RWPE2 (cell line): Measurements from ENCODE around the gene ZC3H12A.

ENCODE experiments used
- ATAC-seq: fragments of 200-7000 bp; cut with Tn5 transposase; 3 replicates; pipeline ENCODE4 v1.9.1; 2021; ENCODE audit warnings: low read depth
- DNase-seq: peaks from one replicate; pipeline ENCODE4 v3.0.0-alpha.2; 2020; ENCODE audit warnings: low spot score
- H3K27ac ChIP-seq: fragments of 450-650 bp; 2 replicates; pipeline ENCODE4 v1.5.1; 2017; ENCODE audit warnings: mild to moderate bottlenecking; ENCODE audit not compliant: poor library complexity, severe bottlenecking
- H3K27me3 ChIP-seq: fragments of 250-450 bp; sonication (Bioruptor Pico); 2 replicates; pipeline ENCODE4 v1.5.1; 2021; ENCODE audit warnings: mild to moderate bottlenecking, moderate library complexity; ENCODE audit not compliant: insufficient read depth, poor library complexity, severe bottlenecking
- H3K36me3 ChIP-seq: fragments of 250-450 bp; sonication (Bioruptor Pico); 2 replicates; pipeline ENCODE4 v1.5.1; 2020; ENCODE audit warnings: low read depth, mild to moderate bottlenecking, moderate library complexity
- H3K4me1 ChIP-seq: fragments of 250-450 bp; sonication (Bioruptor Pico); 2 replicates; pipeline ENCODE4 v1.5.1; 2021; ENCODE audit warnings: mild to moderate bottlenecking, moderate library complexity; ENCODE audit not compliant: insufficient read depth, poor library complexity, severe bottlenecking
- H3K4me3 ChIP-seq: fragments of 250-450 bp; sonication (Bioruptor Pico); 2 replicates; pipeline ENCODE4 v1.5.1; 2021; ENCODE audit warnings: mild to moderate bottlenecking, moderate library complexity; ENCODE audit not compliant: severe bottlenecking
- H3K9me3 ChIP-seq: fragments of 250-450 bp; sonication (Bioruptor Pico); 2 replicates; pipeline ENCODE4 v1.5.1; 2021; ENCODE audit warnings: mild to moderate bottlenecking, moderate library complexity; ENCODE audit not compliant: severe bottlenecking
- TF ChIP-seq, protein P1 (sequence below): fragments of 450-650 bp; IDR thresholded peaks from one replicate; pipeline ENCODE4 v1.5.1; 2017; ENCODE audit warnings: mild to moderate bottlenecking, moderate library complexity; ENCODE audit not compliant: poor library complexity, severe bottlenecking

The ZC3H12A gene

DNA sequence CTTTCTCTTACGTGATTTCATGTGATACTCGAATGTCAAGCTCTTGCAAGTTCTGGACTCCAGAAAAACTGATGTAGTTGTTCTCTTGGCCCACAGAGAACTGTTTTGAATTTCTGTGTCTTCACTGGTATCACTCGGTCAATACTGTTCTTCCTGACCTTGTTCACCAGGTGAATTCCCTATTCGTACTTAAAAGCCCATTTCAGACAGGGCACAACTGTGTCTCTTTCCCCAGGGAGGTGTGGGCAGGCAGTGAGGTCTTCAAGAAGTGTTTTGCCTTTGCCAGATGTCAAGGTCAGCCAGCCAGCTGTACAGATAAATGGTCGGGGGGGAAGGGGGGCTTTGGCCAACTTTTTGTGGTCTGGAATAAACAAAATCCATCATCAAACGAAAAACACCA lies 27.5 kb upstream of the ZC3H12A start:
- DNase-seq (no peak), ATAC-seq (no peak)
- Histone ChIP-seq H3K4me3 (no peak overlapping the region), H3K4me1 (peaks cover 13% of the 10 kb centered on the region), H3K9me3 (no peaks in the 10 kb centered on the region), H3K36me3 (no peaks in the 10 kb centered on the region), H3K27me3 (no peaks in the 10 kb centered on the region), H3K27ac (no peak overlapping the region)
- TF ChIP-seq, protein P1, sequence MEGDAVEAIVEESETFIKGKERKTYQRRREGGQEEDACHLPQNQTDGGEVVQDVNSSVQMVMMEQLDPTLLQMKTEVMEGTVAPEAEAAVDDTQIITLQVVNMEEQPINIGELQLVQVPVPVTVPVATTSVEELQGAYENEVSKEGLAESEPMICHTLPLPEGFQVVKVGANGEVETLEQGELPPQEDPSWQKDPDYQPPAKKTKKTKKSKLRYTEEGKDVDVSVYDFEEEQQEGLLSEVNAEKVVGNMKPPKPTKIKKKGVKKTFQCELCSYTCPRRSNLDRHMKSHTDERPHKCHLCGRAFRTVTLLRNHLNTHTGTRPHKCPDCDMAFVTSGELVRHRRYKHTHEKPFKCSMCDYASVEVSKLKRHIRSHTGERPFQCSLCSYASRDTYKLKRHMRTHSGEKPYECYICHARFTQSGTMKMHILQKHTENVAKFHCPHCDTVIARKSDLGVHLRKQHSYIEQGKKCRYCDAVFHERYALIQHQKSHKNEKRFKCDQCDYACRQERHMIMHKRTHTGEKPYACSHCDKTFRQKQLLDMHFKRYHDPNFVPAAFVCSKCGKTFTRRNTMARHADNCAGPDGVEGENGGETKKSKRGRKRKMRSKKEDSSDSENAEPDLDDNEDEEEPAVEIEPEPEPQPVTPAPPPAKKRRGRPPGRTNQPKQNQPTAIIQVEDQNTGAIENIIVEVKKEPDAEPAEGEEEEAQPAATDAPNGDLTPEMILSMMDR = no peak

- Histone ChIP-seq H3K4me3 (no peak overlapping the region), H3K36me3 (no peaks in the 10 kb centered on the region), H3K9me3 (no peaks in the 10 kb centered on the region), H3K27me3 (no peaks in the 10 kb centered on the region), H3K27ac (peak overlapping the region; percentile 23), H3K4me1 (peaks cover 15% of the 10 kb centered on the region)
- no peak for DNase-seq
- no peak for ATAC-seq
- TF ChIP-seq, protein P1 = no peak
Measured at GRCh38 chr1:37448185-37448584, 26.2 kb upstream of the ZC3H12A start.

GRCh38 chr1:37448691-37449417 lies 25.5 kb upstream of the ZC3H12A start:
- ATAC-seq = peak; percentile 84
- Histone ChIP-seq H3K36me3 (no peaks in the 10 kb centered on the region), H3K4me3 (no peak overlapping the region), H3K9me3 (no peaks in the 10 kb centered on the region), H3K4me1 (peaks cover 15% of the 10 kb centered on the region), H3K27ac (peak overlapping the region; percentile 23), H3K27me3 (no peaks in the 10 kb centered on the region)
- TF ChIP-seq, protein P1 = no peak
- no peak for DNase-seq

DNA sequence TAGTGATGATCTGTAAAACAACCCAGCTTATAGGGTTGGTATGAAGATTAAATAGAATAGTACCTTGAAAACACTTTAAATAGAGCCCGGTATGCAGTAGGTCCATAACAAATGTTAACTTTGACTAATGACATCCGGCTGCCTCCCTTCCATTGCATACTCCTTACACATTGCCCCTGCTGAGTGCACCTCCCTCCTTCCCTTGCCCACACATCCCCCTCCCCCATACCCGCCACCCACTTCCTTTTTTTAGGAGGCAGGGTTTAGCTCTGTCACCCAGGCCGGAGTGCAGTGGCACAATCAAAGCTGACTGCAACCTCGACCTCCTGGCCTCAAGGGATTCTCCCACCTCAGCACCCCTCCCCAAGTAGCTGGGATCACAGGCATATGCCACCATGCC lies 24.4 kb upstream of the ZC3H12A start:
- no peaks in the 10 kb centered on the region for H3K27me3 ChIP-seq
- H3K9me3 ChIP-seq = no peaks in the 10 kb centered on the region
- DNase-seq (no peak), ATAC-seq (no peak)
- H3K4me1 ChIP-seq = peaks cover 19% of the 10 kb centered on the region
- no peaks in the 10 kb centered on the region for H3K36me3 ChIP-seq
- TF ChIP-seq, protein P1 = no peak
- no peak overlapping the region for H3K27ac ChIP-seq
- H3K4me3 ChIP-seq = no peak overlapping the region

- ATAC-seq (no peak), DNase-seq (no peak)
- Histone ChIP-seq H3K4me3 (no peak overlapping the region), H3K9me3 (no peaks in the 10 kb centered on the region), H3K27me3 (no peaks in the 10 kb centered on the region), H3K4me1 (peaks cover 28% of the 10 kb centered on the region), H3K27ac (peak overlapping the region; percentile 27), H3K36me3 (peaks cover 8% of the 10 kb centered on the region; the same call in 1 of the 2 replicates)
- TF ChIP-seq, protein P1 = no peak
Measured at GRCh38 chr1:37452416-37452815, 22.0 kb upstream of the ZC3H12A start.
